GM19193 (cell line): ENCODE results near the gene JRKL.

Experiments used
- POLR2A ChIP-seq: IDR thresholded peaks from 4 replicates; pipeline ENCODE4 v1.6.1; 2011; ENCODE audit not compliant: insufficient read depth, insufficient read length; ENCODE audit errors: extremely low read depth

The JRKL gene

GRCh38 chr11:96384156-96384555, 5.7 kb upstream of the JRKL start:
- TF ChIP-seq POLR2A = no peak

- no peak for TF ChIP-seq POLR2A
Observed at GRCh38 chr11:96385187-96385586, 4.6 kb upstream of the JRKL start.

GRCh38 chr11:96388891-96389719, 708 bp upstream of the JRKL start:
- no peak for TF ChIP-seq POLR2A

- no peak for TF ChIP-seq POLR2A
Observed at GRCh38 chr11:96390488-96390792, 627 bp downstream of the JRKL start.

GRCh38 chr11:96391698-96392307, 2.0 kb downstream of the JRKL start:
- TF ChIP-seq POLR2A = no peak

- no peak for TF ChIP-seq POLR2A
Observed at GRCh38 chr11:96393753-96394348, 4.0 kb downstream of the JRKL start.

- TF ChIP-seq POLR2A = no peak
Observed at GRCh38 chr11:96394773-96395172, 5.0 kb downstream of the JRKL start.

- TF ChIP-seq POLR2A = no peak
Observed at GRCh38 chr11:96396637-96397036, 6.8 kb downstream of the JRKL start.

GRCh38 chr11:96397863-96398262, 8.1 kb downstream of the JRKL start:
- TF ChIP-seq POLR2A = no peak

GRCh38 chr11:96400697-96401096, 10.9 kb downstream of the JRKL start:
- no peak for TF ChIP-seq POLR2A

GRCh38 chr11:96412761-96413381, 23.1 kb downstream of the JRKL start:
- no peak for TF ChIP-seq POLR2A

GRCh38 chr11:96413408-96413807, 23.6 kb downstream of the JRKL start:
- TF ChIP-seq POLR2A = no peak

- TF ChIP-seq POLR2A = no peak
Observed at GRCh38 chr11:96424693-96425092, 34.9 kb downstream of the JRKL start.

GRCh38 chr11:96430668-96431067, 40.9 kb downstream of the JRKL start:
- TF ChIP-seq POLR2A = no peak
